ENCODE measurements around the gene MORF4L2.

- TF ChIP-seq CTCF (conservative IDR thresholded peaks at IDR 0.05; ENCODE audit: low read length) = no peak
- no peak for TF ChIP-seq EZH2phosphoT487 (IDR thresholded peaks at IDR 0.05; ENCODE audit: borderline replicate concordance, low read depth, low read length)
Observed at GRCh38 chrX:103628386-103629317, 57.8 kb downstream of the MORF4L2 start, which contains the start of gene TCEAL1.

Data from OCI-LY7 (cell line).